Measurements from ENCODE around the gene LAMTOR5. TPM values are rescaled to one million over a fixed set of nuclear protein-coding genes. Genes with fewer than 3 reads are reported as not detected.
"Not testable (repeated sequence)": the region's sequence is repeated elsewhere in the genome, so short reads cannot be mapped to it uniquely, and the experiment has no call there.

The LAMTOR5 gene
- total and polyA plus RNA-seq, 4 experiments from 2014 or later: 64.5 to 325 (median 167) TPM

DNA sequence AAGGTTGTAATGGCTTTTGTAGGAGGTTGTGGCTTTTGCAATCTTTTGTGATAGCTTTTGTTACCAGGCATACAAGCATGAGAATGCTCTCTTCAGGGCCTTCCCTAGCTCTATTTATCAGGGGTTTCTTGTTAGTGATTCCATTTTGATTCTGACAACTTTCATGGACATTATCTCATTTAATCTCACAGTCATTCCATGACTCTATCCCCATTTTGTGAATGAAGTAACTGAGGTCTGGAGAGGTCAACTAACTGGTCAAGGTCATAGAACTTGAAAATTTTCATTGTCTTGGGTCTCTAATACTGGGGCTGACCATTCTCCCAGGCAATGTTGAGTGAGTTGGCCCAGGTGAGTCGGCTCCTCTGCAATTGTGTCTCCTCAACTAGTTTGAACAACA, 11.2 kb upstream of the LAMTOR5 start:
- Mint-ChIP-seq H3K4me1 (no peaks in the 10 kb centered on the region), H3K9me3 (peaks cover 0 to 1% (median 0%) of the 10 kb centered on the region in 8 donors), H3K36me3 (no peaks in the 10 kb centered on the region), H3K27ac (no peak overlapping the region), H3K27me3 (peaks cover 0 to 2% of the 10 kb centered on the region in 2 donors), H3K4me3 (no peak overlapping the region)
- ChIA-PET POLR2A (ENCODE audit: partially characterized antibody) (no interaction called here), CTCF (ENCODE audit: partially characterized antibody) (no interaction called here)
- intact Hi-C loops (cut with micrococcal nuclease): no loop called here
- Histone ChIP-seq H3K4me3 (ENCODE audit: low read length in 2 of 2) (no peak overlapping the region), H3K9me3 (ENCODE audit: control insufficient read depth in 1 of 2, low read length in 2 of 2) (no peaks in the 10 kb centered on the region), H3K27ac (ENCODE audit: low read depth, low read length) (no peak overlapping the region), H3K36me3 (ENCODE audit: insufficient read depth, low read length) (no peaks in the 10 kb centered on the region), H3K27me3 (ENCODE audit: insufficient read depth, low read length) (no peaks in the 10 kb centered on the region), H3K4me1 (ENCODE audit: insufficient read depth, low read length) (no peaks in the 10 kb centered on the region)
- no peak for DNase-seq

DNA sequence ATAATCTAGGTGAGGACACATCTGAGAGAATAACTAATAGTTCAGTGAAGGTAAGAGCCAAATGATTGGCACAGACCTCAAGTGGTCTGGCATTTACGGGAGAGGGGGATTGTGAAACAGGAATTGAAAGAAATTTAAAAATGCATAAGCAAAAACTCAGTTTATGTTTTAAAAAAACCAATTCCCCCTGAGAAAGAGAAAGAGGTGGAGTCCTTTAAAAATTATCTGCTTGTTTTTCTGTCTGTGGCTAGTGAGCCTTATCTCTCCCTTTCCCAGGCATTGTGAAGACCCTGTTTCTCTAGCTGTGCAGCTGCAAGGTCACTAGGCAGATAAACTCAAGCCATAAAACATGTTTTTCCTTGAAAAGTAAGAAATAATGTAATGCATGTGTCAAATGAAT, 5.6 kb upstream of the LAMTOR5 start:
- H3K36me3 Mint-ChIP-seq; H3K9me3 ChIP-seq (ENCODE audit: control insufficient read depth in 1 of 2, low read length in 2 of 2); H3K9me3 Mint-ChIP-seq; DNase-seq; H3K27ac ChIP-seq (ENCODE audit: low read depth, low read length); H3K27me3 Mint-ChIP-seq; H3K4me3 ChIP-seq (ENCODE audit: low read length in 2 of 2); H3K36me3 ChIP-seq (ENCODE audit: insufficient read depth, low read length); H3K27me3 ChIP-seq (ENCODE audit: insufficient read depth, low read length); H3K4me3 Mint-ChIP-seq: not testable (repeated sequence)
- intact Hi-C loops (cut with micrococcal nuclease): loop anchor here (2.0 to 5.0 kb wide), 2 partner anchors 204 to 370 kb away; no protein-coding TSS in a partner anchor
- POLR2A ChIA-PET (ENCODE audit: partially characterized antibody): interaction anchor here (1.0 to 1.8 kb wide), 2 partner anchors 75 to 83 kb away, joined by 3 to 4 read pairs; no protein-coding TSS in a partner anchor
- peaks cover 8 to 14% (median 9%) of the 10 kb centered on the region in 4 donors for H3K4me1 Mint-ChIP-seq
- peaks cover 13% of the 10 kb centered on the region for H3K4me1 ChIP-seq (ENCODE audit: insufficient read depth, low read length)
- peak overlapping the region in 2 of 7 donors; percentile 5 to 84 for H3K27ac Mint-ChIP-seq
- CTCF ChIA-PET (ENCODE audit: partially characterized antibody): interaction anchor here (1.3 to 9.3 kb wide), 19 partner anchors 8 to 217 kb away, joined by 3 to 73 read pairs (median 8); partner anchors contain the start of genes KCNC4 and RBM15

DNA sequence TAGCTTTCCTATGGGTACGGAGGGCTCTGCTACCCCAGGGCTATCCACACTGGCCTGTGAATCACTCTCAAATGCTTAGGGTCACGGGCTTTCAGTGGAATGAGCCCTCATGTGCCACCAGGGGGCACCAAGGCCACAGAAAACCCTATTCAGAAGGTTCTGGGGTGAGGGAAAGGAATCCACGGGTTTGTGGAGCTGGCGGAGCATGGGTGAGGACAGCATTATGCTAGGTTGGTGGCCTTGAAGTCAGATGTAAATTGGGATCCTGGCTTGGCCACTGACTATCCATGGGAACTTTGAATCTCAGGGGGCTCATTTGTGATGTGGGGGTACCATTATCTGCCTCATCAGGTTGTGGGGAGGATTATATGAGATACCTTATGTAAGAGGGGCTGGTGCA, 5.1 kb upstream of the LAMTOR5 start:
- Mint-ChIP-seq H3K27me3 (no peaks in the 10 kb centered on the region), H3K9me3 (no peaks in the 10 kb centered on the region), H3K27ac (peak overlapping the region in 4 of 7 donors; percentile 5 to 84 (median 49)), H3K36me3 (peaks cover 0 to 3% of the 10 kb centered on the region in 2 donors), H3K4me1 (peaks cover 10 to 19% (median 13%) of the 10 kb centered on the region in 4 donors), H3K4me3 (no peak overlapping the region)
- Histone ChIP-seq H3K9me3 (ENCODE audit: control insufficient read depth in 1 of 2, low read length in 2 of 2) (no peaks in the 10 kb centered on the region), H3K36me3 (ENCODE audit: insufficient read depth, low read length) (no peaks in the 10 kb centered on the region), H3K27me3 (ENCODE audit: insufficient read depth, low read length) (no peaks in the 10 kb centered on the region), H3K4me1 (ENCODE audit: insufficient read depth, low read length) (peaks cover 15% of the 10 kb centered on the region), H3K27ac (ENCODE audit: low read depth, low read length) (no peak overlapping the region), H3K4me3 (ENCODE audit: low read length in 2 of 2) (no peak overlapping the region)
- intact Hi-C loops (cut with micrococcal nuclease): loop anchor here (1.0 to 5.0 kb wide), 4 partner anchors 48 to 370 kb away; no protein-coding TSS in a partner anchor
- ChIA-PET POLR2A (ENCODE audit: partially characterized antibody) (interaction anchor here (1.0 to 1.8 kb wide), 2 partner anchors 74 to 84 kb away, joined by 3 to 4 read pairs; no protein-coding TSS in a partner anchor), CTCF (ENCODE audit: partially characterized antibody) (interaction anchor here (0.6 to 9.3 kb wide), 26 partner anchors 8 to 415 kb away, joined by 3 to 73 read pairs (median 6); partner anchors contain the start of genes KCNC4 and RBM15)
- peak; percentile 52 to 63 (median 56) for DNase-seq

DNA sequence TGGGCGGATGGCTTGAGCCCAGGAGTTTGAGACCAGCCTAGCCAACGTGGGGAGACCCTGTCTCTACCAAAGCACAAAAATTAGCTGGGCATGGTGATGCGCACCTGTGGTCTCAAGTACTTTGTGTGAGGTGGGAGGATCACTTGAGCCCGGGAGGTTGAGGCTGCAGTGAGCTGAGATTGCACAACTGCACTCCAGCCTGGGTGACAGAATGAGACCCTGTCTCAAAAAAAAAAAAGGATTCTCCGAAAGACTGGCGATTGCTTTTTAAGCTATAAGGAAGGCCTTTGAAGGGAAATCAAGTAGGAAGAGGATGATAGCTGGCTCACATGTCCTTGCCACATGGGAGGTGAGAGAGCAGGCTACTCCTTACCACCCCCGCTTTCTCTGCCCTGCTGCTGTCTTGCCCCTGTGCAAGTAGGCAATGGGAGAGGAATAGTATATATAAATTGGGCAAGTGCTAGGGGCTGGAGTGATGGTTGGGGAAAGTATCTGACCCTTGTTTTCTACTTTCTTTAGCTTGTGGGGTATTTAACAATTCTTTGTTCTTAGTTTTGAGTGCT, 3.8 kb upstream of the LAMTOR5 start:
- H3K9me3 ChIP-seq (ENCODE audit: control insufficient read depth in 1 of 2, low read length in 2 of 2): no peaks in the 10 kb centered on the region
- no peak overlapping the region for H3K27ac Mint-ChIP-seq
- POLR2A ChIA-PET (ENCODE audit: partially characterized antibody): interaction anchor here (1.1 to 1.8 kb wide), 2 partner anchors 73 to 85 kb away, joined by 4 read pairs; no protein-coding TSS in a partner anchor

DNA sequence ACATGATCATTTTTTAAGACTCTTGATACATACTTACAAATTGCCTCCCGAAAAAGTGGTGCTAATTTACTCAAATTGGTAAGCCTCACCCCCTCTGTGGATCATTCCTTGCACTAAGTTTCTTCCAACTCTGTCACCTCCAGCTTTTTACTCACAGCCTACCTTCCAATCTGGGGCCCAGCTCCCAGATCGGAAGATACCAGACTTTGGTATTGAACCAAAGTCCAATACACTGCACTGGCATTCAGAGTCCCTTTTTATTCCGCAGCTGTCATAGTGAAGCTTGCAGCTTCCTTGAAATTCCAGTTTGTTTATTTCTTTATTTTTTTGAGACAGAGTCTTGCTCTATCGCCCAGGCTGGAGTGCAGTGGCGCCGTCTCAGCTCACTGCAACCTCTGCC, 1.8 kb upstream of the LAMTOR5 start:
- Mint-ChIP-seq H3K4me3 (peak overlapping the region in 6 of 8 donors; percentile 20 to 70 (median 40)), H3K27me3 (no peaks in the 10 kb centered on the region), H3K36me3 (peaks cover under 1 to 18% of the 10 kb centered on the region in 2 donors), H3K4me1 (peaks cover 18 to 37% (median 25%) of the 10 kb centered on the region in 4 donors), H3K27ac (peak overlapping the region in 3 of 7 donors; percentile 3 to 31 (median 12)), H3K9me3 (peaks cover 0 to 2% (median 0%) of the 10 kb centered on the region in 8 donors)
- CTCF ChIA-PET (ENCODE audit: partially characterized antibody): interaction anchor here (0.9 to 9.3 kb wide), 15 partner anchors 11 to 814 kb away, joined by 3 to 73 read pairs (median 6); partner anchors contain the start of genes KCNC4 and RBM15
- intact Hi-C loops (cut with micrococcal nuclease): loop anchor here (2.0 kb wide), 1 partner anchor 207 kb away; no protein-coding TSS in a partner anchor
- no peaks in the 10 kb centered on the region for H3K27me3 ChIP-seq (ENCODE audit: insufficient read depth, low read length)
- no peak overlapping the region for H3K4me3 ChIP-seq (ENCODE audit: low read length in 2 of 2)
- peaks cover 31% of the 10 kb centered on the region for H3K4me1 ChIP-seq (ENCODE audit: insufficient read depth, low read length)
- DNase-seq: no peak
- H3K27ac ChIP-seq (ENCODE audit: low read depth, low read length): no peak overlapping the region
- H3K36me3 ChIP-seq (ENCODE audit: insufficient read depth, low read length): peaks cover 8% of the 10 kb centered on the region
- H3K9me3 ChIP-seq (ENCODE audit: control insufficient read depth in 1 of 2, low read length in 2 of 2): no peaks in the 10 kb centered on the region
- POLR2A ChIA-PET (ENCODE audit: partially characterized antibody): interaction anchor here (1.2 to 4.9 kb wide), 3 partner anchors 70 to 349 kb away, joined by 3 to 60 read pairs (median 3); partner anchors contain the start of gene RBM15

More for the DNA sequence above, 3.8 kb upstream of the LAMTOR5 start:
- no peaks in the 10 kb centered on the region for H3K36me3 ChIP-seq (ENCODE audit: insufficient read depth, low read length)
- no peaks in the 10 kb centered on the region for H3K27me3 ChIP-seq (ENCODE audit: insufficient read depth, low read length)
- no peak for DNase-seq
- CTCF ChIA-PET (ENCODE audit: partially characterized antibody): interaction anchor here (0.7 to 9.3 kb wide), 24 partner anchors 7 to 417 kb away, joined by 3 to 73 read pairs (median 6); partner anchors contain the start of genes KCNC4 and RBM15
- intact Hi-C loops (cut with micrococcal nuclease): loop anchor here (5.0 kb wide), 1 partner anchor 206 kb away; no protein-coding TSS in a partner anchor
- Mint-ChIP-seq H3K27me3 (no peaks in the 10 kb centered on the region), H3K4me3 (no peak overlapping the region), H3K36me3 (peaks cover 0 to 12% of the 10 kb centered on the region in 2 donors), H3K9me3 (peaks cover 0 to 2% (median 0%) of the 10 kb centered on the region in 8 donors), H3K4me1 (peaks cover 13 to 32% (median 22%) of the 10 kb centered on the region in 4 donors)
- peaks cover 22% of the 10 kb centered on the region for H3K4me1 ChIP-seq (ENCODE audit: insufficient read depth, low read length)
- H3K4me3 ChIP-seq (ENCODE audit: low read length in 2 of 2): no peak overlapping the region
- H3K27ac ChIP-seq (ENCODE audit: low read depth, low read length): no peak overlapping the region

DNA sequence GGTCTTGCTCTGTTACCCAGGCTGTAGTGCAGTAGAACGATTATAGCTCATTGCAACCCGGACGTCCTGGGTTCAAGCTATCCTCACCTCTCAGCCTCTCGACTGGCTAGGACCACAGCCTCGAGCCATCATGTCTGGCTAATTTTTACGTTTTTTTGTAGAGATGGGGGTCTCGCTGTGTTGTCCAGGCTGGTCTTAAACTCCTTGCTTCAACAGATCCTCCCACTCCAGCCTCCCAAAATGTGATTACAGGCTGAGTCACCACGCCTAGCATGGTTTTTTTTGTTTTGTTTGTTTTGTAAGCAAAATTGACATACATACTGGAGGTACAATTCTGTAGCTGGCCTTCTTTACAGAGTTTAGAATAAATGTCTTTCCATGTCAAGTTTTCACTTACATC, 994 bp upstream of the LAMTOR5 start:
- POLR2A ChIA-PET (ENCODE audit: partially characterized antibody): interaction anchor here (0.8 to 4.9 kb wide), 8 partner anchors 22 to 349 kb away, joined by 3 to 60 read pairs (median 4); partner anchors contain the start of genes KCNC4 and RBM15
- no peaks in the 10 kb centered on the region for H3K27me3 ChIP-seq (ENCODE audit: insufficient read depth, low read length)
- H3K27ac ChIP-seq (ENCODE audit: low read depth, low read length): no peak overlapping the region
- H3K36me3 ChIP-seq (ENCODE audit: insufficient read depth, low read length): peaks cover 17% of the 10 kb centered on the region
- Mint-ChIP-seq H3K27me3 (no peaks in the 10 kb centered on the region), H3K9me3 (peaks cover 0 to 2% (median 0%) of the 10 kb centered on the region in 8 donors), H3K36me3 (peaks cover 8 to 26% of the 10 kb centered on the region in 2 donors), H3K4me3 (peak overlapping the region; percentile 96 to 100 (median 99)), H3K4me1 (peaks cover 20 to 37% (median 25%) of the 10 kb centered on the region in 4 donors), H3K27ac (peak overlapping the region in 6 of 7 donors; percentile 26 to 99 (median 97))
- H3K4me1 ChIP-seq (ENCODE audit: insufficient read depth, low read length): peaks cover 31% of the 10 kb centered on the region
- CTCF ChIA-PET (ENCODE audit: partially characterized antibody): interaction anchor here (0.9 to 9.3 kb wide), 15 partner anchors 11 to 814 kb away, joined by 3 to 73 read pairs (median 6); partner anchors contain the start of genes KCNC4 and RBM15
- no peak for DNase-seq
- intact Hi-C loops (cut with micrococcal nuclease): loop anchor here (2.0 kb wide), 1 partner anchor 206 kb away; no protein-coding TSS in a partner anchor
- H3K9me3 ChIP-seq (ENCODE audit: control insufficient read depth in 1 of 2, low read length in 2 of 2): no peaks in the 10 kb centered on the region
- peak overlapping the region in 1 of 2 donors; percentile 83 for H3K4me3 ChIP-seq (ENCODE audit: low read length in 2 of 2)

Data from CD4-positive, alpha-beta memory T cell (primary cell).